Neural crest cell (in vitro differentiated cells): ENCODE measurements around the gene NCAPD2. TPM values are rescaled to one million over a fixed set of nuclear protein-coding genes. Genes with fewer than 3 reads are reported as not detected.

ENCODE experiments used
- DNase-seq: peaks from one replicate; pipeline ENCODE4 v3.0.0; 2021; ENCODE audit warnings: low read depth, mixed read lengths, low spot score
- H3K27ac Mint-ChIP-seq: one replicate; pipeline ENCODE4 v1.8.0; 2021; ENCODE audit warnings: mild to moderate bottlenecking, mixed read lengths; ENCODE audit not compliant: unreplicated experiment
- H3K27me3 Mint-ChIP-seq: 2 replicates; pipeline ENCODE4 v1.8.0; 2021; ENCODE audit warnings: low read depth, mild to moderate bottlenecking, mixed read lengths
- H3K36me3 Mint-ChIP-seq: 2 replicates; pipeline ENCODE4 v1.8.0; 2021; ENCODE audit warnings: low read depth, mild to moderate bottlenecking, mixed read lengths
- H3K4me1 Mint-ChIP-seq: 2 replicates; pipeline ENCODE4 v1.8.0; 2021; ENCODE audit warnings: mixed read lengths
- H3K4me3 Mint-ChIP-seq: one replicate; pipeline ENCODE4 v1.8.0; 2021; ENCODE audit warnings: mild to moderate bottlenecking, mixed read lengths
- H3K9me3 Mint-ChIP-seq: 2 replicates; pipeline ENCODE4 v1.8.0; 2021; ENCODE audit warnings: mixed read lengths
- total RNA-seq: library from RNA; stranded (reverse); gene quantifications from 2 replicates; pipeline ENCODE4 v1.2.1, GENCODE V29; 2021
- TF ChIP-seq, protein P1 (sequence below): fragments of 200-600 bp; sonication (generic); conservative IDR thresholded peaks from 2 replicates; pipeline ENCODE4 v1.5.0; 2021; ENCODE audit warnings: antibody characterized with exemption, mild to moderate bottlenecking

Gene NCAPD2
- total RNA-seq, 1 donor from 2014 or later: 133 TPM

DNA sequence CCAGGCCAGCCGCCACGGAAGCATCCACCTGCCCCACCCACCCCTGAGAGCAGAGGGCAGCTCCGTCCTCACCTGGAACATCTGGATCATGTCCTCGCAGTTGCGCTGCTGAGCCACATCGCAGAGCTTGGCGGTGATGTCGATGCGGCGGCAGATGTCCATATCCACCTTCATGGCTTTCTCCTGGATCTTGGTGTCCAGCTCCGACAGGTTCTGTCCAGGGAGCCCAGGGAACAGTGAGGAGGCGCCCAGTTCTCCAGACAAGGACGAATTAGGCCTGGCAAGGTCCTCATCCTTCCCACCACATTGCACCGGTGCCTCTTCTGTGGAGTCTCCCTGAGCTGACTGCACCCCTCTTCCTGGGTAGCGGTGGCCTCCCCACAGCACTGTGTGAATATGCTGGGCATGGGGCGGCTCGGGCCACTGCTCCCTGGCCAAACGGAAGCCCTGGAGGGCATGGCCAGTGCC lies 55.8 kb downstream of the NCAPD2 start:
- peaks cover 25% of the 10 kb centered on the region for H3K4me1 Mint-ChIP-seq
- TF ChIP-seq, protein P1, sequence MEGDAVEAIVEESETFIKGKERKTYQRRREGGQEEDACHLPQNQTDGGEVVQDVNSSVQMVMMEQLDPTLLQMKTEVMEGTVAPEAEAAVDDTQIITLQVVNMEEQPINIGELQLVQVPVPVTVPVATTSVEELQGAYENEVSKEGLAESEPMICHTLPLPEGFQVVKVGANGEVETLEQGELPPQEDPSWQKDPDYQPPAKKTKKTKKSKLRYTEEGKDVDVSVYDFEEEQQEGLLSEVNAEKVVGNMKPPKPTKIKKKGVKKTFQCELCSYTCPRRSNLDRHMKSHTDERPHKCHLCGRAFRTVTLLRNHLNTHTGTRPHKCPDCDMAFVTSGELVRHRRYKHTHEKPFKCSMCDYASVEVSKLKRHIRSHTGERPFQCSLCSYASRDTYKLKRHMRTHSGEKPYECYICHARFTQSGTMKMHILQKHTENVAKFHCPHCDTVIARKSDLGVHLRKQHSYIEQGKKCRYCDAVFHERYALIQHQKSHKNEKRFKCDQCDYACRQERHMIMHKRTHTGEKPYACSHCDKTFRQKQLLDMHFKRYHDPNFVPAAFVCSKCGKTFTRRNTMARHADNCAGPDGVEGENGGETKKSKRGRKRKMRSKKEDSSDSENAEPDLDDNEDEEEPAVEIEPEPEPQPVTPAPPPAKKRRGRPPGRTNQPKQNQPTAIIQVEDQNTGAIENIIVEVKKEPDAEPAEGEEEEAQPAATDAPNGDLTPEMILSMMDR: no peak
- DNase-seq: no peak
- peaks cover 3% of the 10 kb centered on the region for H3K36me3 Mint-ChIP-seq
- H3K27me3 Mint-ChIP-seq: no peaks in the 10 kb centered on the region
- no peaks in the 10 kb centered on the region for H3K9me3 Mint-ChIP-seq
- H3K4me3 Mint-ChIP-seq: no peak overlapping the region
- H3K27ac Mint-ChIP-seq: no peak overlapping the region

DNA sequence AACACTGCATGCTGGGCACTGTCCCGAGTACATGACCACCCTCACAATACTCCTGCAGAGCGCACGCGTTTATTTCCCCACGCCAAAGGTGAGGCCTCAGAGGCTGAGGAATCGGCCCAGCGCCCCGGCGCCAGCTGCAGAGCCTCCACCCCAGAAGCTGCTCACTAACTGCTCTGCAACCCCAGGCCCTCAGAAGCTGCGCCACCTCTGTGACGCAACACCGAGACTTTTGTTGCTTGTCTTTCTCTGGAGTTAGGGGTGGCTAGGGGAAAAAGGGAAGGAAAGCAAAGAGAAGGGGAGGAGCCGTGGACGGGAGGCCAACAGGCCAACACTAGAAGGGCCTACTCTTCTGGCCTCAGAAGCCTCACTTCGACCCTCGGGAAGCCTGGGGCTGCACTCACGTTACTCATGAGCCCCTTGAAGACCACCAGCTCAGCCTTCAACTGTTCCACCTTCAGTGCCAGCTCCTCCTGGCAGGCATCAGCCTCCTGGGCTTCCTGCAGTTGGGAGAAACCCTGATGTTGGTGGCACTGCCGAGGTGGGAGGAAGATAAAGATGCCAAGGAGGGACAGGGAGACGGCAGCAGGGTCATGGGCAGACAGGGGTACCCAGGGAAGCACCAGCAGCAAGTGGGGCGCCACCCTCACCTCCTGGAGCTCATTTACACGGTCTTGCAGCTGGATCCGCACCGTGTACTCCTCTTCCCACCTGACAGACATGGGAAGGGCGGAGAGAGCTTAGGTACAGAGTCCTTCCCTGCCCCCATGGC lies 56.6 kb downstream of the NCAPD2 start:
- no peak overlapping the region for H3K4me3 Mint-ChIP-seq
- peaks cover 30% of the 10 kb centered on the region for H3K4me1 Mint-ChIP-seq
- peaks cover 3% of the 10 kb centered on the region for H3K36me3 Mint-ChIP-seq
- DNase-seq: no peak
- H3K27me3 Mint-ChIP-seq: no peaks in the 10 kb centered on the region
- TF ChIP-seq, protein P1: no peak
- H3K27ac Mint-ChIP-seq: no peak overlapping the region
- H3K9me3 Mint-ChIP-seq: no peaks in the 10 kb centered on the region

DNA sequence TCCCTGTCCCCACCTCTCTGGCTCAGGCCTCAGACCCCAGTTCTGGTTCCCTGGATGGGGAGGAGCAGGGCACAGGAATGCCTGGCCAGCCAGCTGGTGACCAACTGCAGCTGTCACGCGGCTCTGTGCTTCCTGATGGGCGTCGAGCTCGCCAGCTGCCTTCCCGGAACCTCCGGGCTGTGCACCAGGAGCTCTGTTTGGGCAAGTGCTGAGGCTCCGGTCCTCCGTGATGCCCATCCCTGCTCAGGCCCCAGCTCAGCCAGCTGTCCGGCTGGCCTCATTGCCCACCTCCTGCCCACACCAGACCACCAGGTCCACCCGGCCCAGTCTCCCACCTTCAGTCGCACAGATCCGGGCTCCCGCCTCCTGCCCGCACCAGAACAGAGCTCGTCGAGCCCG lies 57.2 kb downstream of the NCAPD2 start:
- Mint-ChIP-seq H3K9me3 (no peaks in the 10 kb centered on the region), H3K4me3 (no peak overlapping the region), H3K27ac (no peak overlapping the region)

DNA sequence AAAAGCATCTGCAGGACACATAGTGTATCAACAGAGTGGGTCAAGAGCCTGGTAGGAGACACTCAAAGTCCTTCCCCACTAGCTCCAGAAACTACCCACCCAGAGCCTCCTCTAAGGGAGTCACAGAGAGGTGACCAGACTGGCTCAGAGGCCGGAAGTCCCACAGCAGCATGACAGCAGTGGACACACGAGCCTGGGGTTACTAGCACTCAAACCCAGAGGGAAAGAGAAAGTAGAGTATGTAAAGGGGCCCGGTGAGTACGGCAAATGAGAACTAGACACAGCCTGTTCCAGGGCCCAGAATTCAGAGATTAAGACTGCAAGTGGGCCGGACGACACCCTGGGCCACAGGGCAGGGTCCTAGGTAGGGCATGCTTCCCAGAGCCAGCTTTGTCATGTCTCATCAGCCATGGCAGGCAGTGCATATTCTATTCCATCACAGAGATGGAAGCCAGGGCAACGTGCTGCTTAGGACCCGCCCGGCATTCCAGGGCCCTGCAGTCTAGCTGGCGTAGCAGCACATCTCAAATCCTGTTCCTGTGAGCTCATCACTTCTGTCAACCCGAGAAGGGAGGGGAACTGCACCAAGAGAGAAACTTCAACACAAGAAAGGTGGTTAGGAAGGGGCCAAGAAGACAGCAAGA lies 57.7 kb downstream of the NCAPD2 start:
- DNase-seq: no peak
- Mint-ChIP-seq H3K4me1 (peaks cover 33% of the 10 kb centered on the region), H3K4me3 (no peak overlapping the region), H3K27ac (no peak overlapping the region), H3K36me3 (peaks cover 2% of the 10 kb centered on the region), H3K9me3 (no peaks in the 10 kb centered on the region), H3K27me3 (no peaks in the 10 kb centered on the region)
- TF ChIP-seq, protein P1: no peak

More for the DNA sequence above, 57.2 kb downstream of the NCAPD2 start:
- H3K4me1 Mint-ChIP-seq: peaks cover 30% of the 10 kb centered on the region
- H3K36me3 Mint-ChIP-seq: peaks cover under 1% of the 10 kb centered on the region
- TF ChIP-seq, protein P1: no peak
- no peak for DNase-seq
- no peaks in the 10 kb centered on the region for H3K27me3 Mint-ChIP-seq

DNA sequence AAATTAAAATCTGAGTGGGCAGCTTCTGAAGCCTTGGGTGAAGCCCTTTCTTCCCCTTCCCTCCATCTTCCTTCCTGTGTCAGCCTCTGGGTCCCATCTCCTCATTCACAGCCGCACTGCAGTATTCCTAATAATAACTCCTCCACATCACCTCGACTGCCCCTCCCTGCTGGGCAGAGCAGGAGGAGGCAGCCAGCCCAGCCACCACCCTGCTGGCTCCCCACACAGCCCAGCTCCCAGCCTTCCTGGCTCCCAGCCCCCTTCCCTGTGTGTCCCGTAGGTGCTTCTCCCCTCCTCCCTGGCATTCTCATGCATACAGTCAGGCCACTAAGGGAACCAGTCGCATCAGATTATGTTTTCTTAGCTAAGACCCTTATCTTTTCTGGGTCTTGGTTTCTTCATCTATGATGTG lies 58.2 kb downstream of the NCAPD2 start:
- Mint-ChIP-seq H3K4me1 (peaks cover 34% of the 10 kb centered on the region), H3K27me3 (no peaks in the 10 kb centered on the region), H3K4me3 (no peak overlapping the region), H3K36me3 (peaks cover 3% of the 10 kb centered on the region), H3K9me3 (no peaks in the 10 kb centered on the region), H3K27ac (no peak overlapping the region)
- TF ChIP-seq, protein P1: no peak
- no peak for DNase-seq
